K562 (cell line): ENCODE data around the gene THADA.

ENCODE experiments used
- BACH1 ChIP-seq: fragments of 200-800 bp; sonication (Bioruptor generic); IDR thresholded peaks from 2 replicates; pipeline ENCODE4 v1.6.1; 2016; ENCODE audit warnings: missing genetic modification characterization, missing compliant biosample characterization
- BRCA1 ChIP-seq, 2 experiments: fragments of 450-650 bp in 1 of 2; sonication (generic) in 1 of 2; formaldehyde crosslinking in 1 of 2; IDR thresholded peaks; 2 replicates each; pipeline versions ENCODE4 v1.5.0 to v1.6.1; 2017 to 2020; ENCODE audit warnings: mild to moderate bottlenecking in 1 of 2, missing genetic modification reagents in 1 of 2
- CTCF ChIP-seq, 3 experiments: IDR thresholded peaks in 2 of 3; conservative IDR thresholded peaks in 1 of 3; 2 replicates each; pipeline ENCODE4 v1.5.1; 2011 to 2012; ENCODE audit warnings: low read length in 3 of 3, mild to moderate bottlenecking in 3 of 3, control low read depth in 2 of 3, improper control_type of control experiment in 1 of 3, inconsistent platforms in 1 of 3, low read depth in 1 of 3, mixed read lengths in 1 of 3, moderate library complexity in 1 of 3; ENCODE audit not compliant: insufficient read depth in 2 of 3
- ETV5 ChIP-seq: sonication (generic); formaldehyde crosslinking; IDR thresholded peaks from 2 replicates; pipeline ENCODE4 v1.4.0; 2020; ENCODE audit warnings: low read depth, mild to moderate bottlenecking, missing genetic modification reagents
- IRF2 ChIP-seq: sonication (generic); formaldehyde crosslinking; IDR thresholded peaks from 2 replicates; pipeline ENCODE4 v1.8.1; 2022; ENCODE audit warnings: mild to moderate bottlenecking, missing genetic modification reagents
- MAZ ChIP-seq, 2 experiments: fragments of 450-650 bp in 1 of 2; sonication (generic) in 1 of 2; formaldehyde crosslinking; IDR thresholded peaks in 1 of 2; conservative IDR thresholded peaks in 1 of 2; 2 replicates each; pipeline versions ENCODE4 v1.4.0 to v1.5.0; 2020; ENCODE audit warnings: mild to moderate bottlenecking in 1 of 2, missing genetic modification reagents in 1 of 2
- NCOR1 ChIP-seq: fragments of 450-650 bp; IDR thresholded peaks from 2 replicates; pipeline ENCODE4 v1.6.1; 2016; ENCODE audit warnings: mild to moderate bottlenecking, moderate library complexity
- POLR2A ChIP-seq: fragments of 450-650 bp; conservative IDR thresholded peaks from 2 replicates; pipeline ENCODE4 v1.6.1; 2016
- SP1 ChIP-seq: sonication (generic); formaldehyde crosslinking; IDR thresholded peaks from 2 replicates; pipeline ENCODE4 v1.8.1; 2022; ENCODE audit warnings: mild to moderate bottlenecking, missing genetic modification reagents
- ZNF274 ChIP-seq: IDR thresholded peaks from 2 replicates; pipeline ENCODE4 v1.6.1; 2011; ENCODE audit warnings: low read depth, mild to moderate bottlenecking, low read length, moderate library complexity, borderline replicate concordance

DNA sequence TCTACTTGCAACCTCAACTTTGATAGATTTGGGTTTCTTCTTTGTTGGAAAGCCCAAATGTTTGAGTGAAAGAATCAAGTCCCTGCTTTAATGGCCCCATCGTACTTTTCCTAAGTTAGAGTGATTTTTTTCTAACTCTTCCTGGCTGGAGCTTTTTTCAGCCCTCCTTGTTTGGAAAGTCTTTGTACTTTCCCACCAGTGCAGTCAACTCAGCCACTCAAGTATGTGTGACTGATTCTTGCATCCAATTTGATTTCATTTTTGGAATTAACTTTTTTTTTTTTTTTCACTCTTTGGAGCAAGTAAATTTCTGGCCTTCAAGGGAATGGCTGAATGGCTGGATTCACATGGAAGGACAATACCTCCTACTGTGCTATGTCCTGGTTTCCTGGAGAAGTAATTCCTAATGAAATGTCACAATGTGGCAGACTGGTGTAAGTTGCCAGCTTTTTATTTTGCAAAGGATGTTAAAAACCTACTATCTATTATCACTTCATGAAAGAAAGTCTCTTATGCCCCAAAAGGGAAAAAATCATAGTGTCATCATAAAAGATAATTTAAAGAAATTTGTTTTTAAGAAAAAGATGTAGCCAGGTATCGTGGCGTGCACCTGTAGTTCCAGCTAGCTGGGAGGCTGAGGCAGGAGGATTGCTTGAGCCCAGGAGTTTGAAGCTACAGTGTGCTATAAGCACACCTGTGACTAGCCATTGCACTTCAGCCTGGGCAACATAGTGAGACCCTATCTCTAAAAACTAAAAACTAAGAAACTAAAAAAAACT lies 293.5 kb downstream of the THADA start:
- no peak for TF ChIP-seq POLR2A
- no peak for TF ChIP-seq ETV5 (CRISPR knock-in tag)
- TF ChIP-seq ZNF274: no peak
- no peak for TF ChIP-seq MAZ (CRISPR knock-in tag; conservative IDR thresholded peaks at IDR 0.05 in 1 of 2, IDR thresholded peaks at IDR 0.05 in 1 of 2)
- no peak for TF ChIP-seq BRCA1 (IDR thresholded peaks at IDR 0.05)
- no peak for TF ChIP-seq BRCA1 (CRISPR knock-in tag; IDR thresholded peaks at IDR 0.05)
- no peak for TF ChIP-seq CTCF (IDR thresholded peaks at IDR 0.05 in 2 of 3, conservative IDR thresholded peaks at IDR 0.05 in 1 of 3; ENCODE audit: insufficient read depth in 2 of 3, low read depth in 1 of 3, low read length in 3 of 3)
- TF ChIP-seq BACH1 (tag): no peak
- TF ChIP-seq SP1 (CRISPR knock-in tag): no peak
- TF ChIP-seq NCOR1: no peak
- no peak for TF ChIP-seq IRF2
